ENCODE data around the gene DLGAP4. TPM values are rescaled to one million over a fixed set of nuclear protein-coding genes. Genes with fewer than 3 reads are reported as not detected.

Gene DLGAP4
- total and polyA plus RNA-seq, 2 experiments from 2014 or later, result 14.3 to 68.1 TPM

DNA sequence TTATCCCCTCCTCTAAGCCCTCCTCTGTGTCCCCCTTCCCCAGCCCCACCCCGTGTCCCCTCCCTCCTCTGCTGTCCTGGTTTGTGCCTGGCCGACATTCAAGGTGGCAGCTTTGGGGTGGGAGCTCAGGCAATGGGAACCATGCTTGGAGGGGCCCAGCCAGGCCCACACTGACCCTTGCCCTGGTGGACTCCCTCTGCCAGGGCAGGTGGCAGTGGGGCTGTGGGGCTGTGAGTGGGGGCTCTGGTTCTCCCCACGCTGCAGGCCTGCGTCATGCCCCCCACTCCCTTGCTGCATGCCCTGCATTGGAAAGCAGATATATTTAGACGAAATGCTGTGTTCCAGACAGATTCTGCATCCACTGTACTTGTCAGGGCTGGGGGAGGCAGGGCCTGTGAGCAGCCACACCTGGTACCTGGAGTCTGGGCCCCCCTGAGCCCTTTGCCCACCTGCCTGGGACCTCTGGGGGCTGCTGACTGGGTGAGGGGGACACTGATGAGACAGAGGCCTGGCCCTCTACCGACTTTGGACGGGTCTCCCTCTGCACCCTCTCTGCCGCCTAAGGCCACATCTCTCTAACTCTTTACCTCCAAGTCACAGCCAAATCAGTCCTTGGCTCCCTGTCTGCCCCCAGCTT is 14.2 kb downstream of the DLGAP4 start:
- WGBS, 2 experiments (ENCODE audit: low coverage in 1 of 2, low lambda C conversion rate in 2 of 2, missing lambda C conversion rate in 2 of 2), result 33 to 40% methylated on average over 7 to 8 of the region's 8 CpGs
- Histone ChIP-seq H3K4me2 (ENCODE audit: unreplicated experiment) (no peak overlapping the region), H3K9me2 (ENCODE audit: insufficient read depth) (no peaks in the 10 kb centered on the region), H3K9ac (no peak overlapping the region), H4K20me1 (ENCODE audit: insufficient read depth) (no peaks in the 10 kb centered on the region), H3K9me3 (ENCODE audit: low read depth) (no peaks in the 10 kb centered on the region), H3K27ac (no peak overlapping the region), H3K36me3 (ENCODE audit: low read depth) (no peaks in the 10 kb centered on the region), H2AFZ (no peak overlapping the region), H3K4me1 (ENCODE audit: insufficient read depth) (no peaks in the 10 kb centered on the region), H3K4me3 (no peak overlapping the region), H3K79me2 (ENCODE audit: insufficient read depth) (no peaks in the 10 kb centered on the region), H3F3A (ENCODE audit: insufficient read depth) (no peaks in the 10 kb centered on the region), H3K27me3 (replicated peaks; ENCODE audit: insufficient read depth) (peaks cover 21% of the 10 kb centered on the region)
- TF ChIP-seq EZH2phosphoT487 (IDR thresholded peaks at IDR 0.05; ENCODE audit: insufficient read depth, low read depth), result no peak
- no peak for TF ChIP-seq EZH2 (IDR thresholded peaks at IDR 0.05; ENCODE audit: insufficient read depth, poor library complexity, severe bottlenecking)
- in situ Hi-C loops (cut with MboI), result no loop called here
- DNase-seq, result no peak

DNA sequence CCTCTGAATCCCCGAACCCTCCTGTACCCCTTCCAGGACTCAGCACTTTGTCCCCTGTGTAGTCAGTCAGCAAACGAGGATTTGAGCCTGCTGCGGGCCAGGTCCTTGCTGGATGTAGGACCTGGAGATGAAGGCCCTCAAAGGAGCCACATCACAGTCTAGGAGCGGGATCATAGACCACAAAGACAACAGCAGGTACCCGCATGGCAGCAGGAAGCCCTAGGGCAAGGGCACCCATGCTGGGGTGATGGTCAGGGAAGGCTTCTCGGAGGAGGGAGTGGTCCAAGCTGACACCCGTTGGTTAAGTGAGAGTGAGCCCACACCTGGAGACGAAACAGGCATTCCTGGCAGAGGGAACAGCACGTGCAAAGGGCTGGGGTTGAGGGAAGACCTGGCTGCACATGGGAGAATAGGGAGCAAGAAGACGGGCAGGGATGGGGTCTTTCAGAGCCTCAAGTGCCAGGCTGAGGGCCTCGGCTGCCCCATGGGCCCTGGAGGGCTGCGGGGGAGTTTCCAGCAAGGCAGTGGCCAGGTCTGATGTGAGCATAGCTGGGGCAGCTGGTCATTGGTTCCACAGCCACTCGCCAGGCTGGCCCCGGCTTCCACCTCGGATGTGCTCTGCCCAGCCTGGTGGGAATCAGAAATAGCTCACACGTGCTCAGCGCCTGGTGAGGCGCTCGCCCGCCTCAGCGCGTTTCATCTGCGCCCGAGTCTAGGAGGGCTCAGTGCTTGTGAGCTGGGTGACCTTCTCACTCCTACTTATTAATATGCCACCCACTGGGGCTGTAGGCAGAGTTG is 15.0 kb downstream of the DLGAP4 start:
- Histone ChIP-seq H3K9ac (no peak overlapping the region), H3K27me3 (replicated peaks; ENCODE audit: insufficient read depth) (peaks cover 23% of the 10 kb centered on the region), H3K79me2 (ENCODE audit: insufficient read depth) (no peaks in the 10 kb centered on the region), H3K36me3 (ENCODE audit: low read depth) (no peaks in the 10 kb centered on the region), H4K20me1 (ENCODE audit: insufficient read depth) (no peaks in the 10 kb centered on the region), H3K9me2 (ENCODE audit: insufficient read depth) (no peaks in the 10 kb centered on the region), H3K4me1 (ENCODE audit: insufficient read depth) (no peaks in the 10 kb centered on the region), H2AFZ (no peak overlapping the region), H3K27ac (no peak overlapping the region), H3K4me2 (ENCODE audit: unreplicated experiment) (no peak overlapping the region), H3K9me3 (ENCODE audit: low read depth) (no peaks in the 10 kb centered on the region), H3F3A (ENCODE audit: insufficient read depth) (no peaks in the 10 kb centered on the region), H3K4me3 (no peak overlapping the region)
- TF ChIP-seq EZH2phosphoT487 (IDR thresholded peaks at IDR 0.05; ENCODE audit: insufficient read depth, low read depth), result no peak
- no peak for TF ChIP-seq EZH2 (IDR thresholded peaks at IDR 0.05; ENCODE audit: insufficient read depth, poor library complexity, severe bottlenecking)
- no peak for DNase-seq
- in situ Hi-C loops (cut with MboI), result no loop called here
- 53 to 54% methylated on average over 23 to 24 of the region's 24 CpGs for WGBS, 2 experiments (ENCODE audit: low coverage in 1 of 2, low lambda C conversion rate in 2 of 2, missing lambda C conversion rate in 2 of 2)

DNA sequence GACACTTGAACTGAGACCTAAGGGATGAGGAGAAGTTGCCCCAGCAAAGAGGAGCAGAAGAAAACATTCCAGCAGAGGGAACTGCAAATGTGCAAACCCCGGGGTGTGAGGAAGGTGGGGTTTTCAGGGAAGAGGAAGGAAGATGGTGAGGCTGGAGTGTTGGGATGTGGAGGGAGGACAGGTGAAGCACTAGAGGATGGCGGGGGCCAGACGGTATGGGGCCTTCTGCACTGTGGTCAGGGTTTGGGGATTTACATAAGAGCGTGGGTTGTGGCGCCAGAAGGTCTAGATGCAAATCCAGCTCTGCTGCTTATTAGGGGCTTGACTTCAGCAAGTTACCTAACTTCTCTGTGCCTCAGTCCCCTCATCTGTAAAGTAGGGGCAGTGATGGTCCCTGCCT is 16.0 kb downstream of the DLGAP4 start:
- no peaks in the 10 kb centered on the region for H3K79me2 ChIP-seq (ENCODE audit: insufficient read depth)
- H3F3A ChIP-seq (ENCODE audit: insufficient read depth), result no peaks in the 10 kb centered on the region
- no peak overlapping the region for H2AFZ ChIP-seq
- DNase-seq, result no peak
- H3K27me3 ChIP-seq (replicated peaks; ENCODE audit: insufficient read depth), result peaks cover 23% of the 10 kb centered on the region
- no peaks in the 10 kb centered on the region for H3K36me3 ChIP-seq (ENCODE audit: low read depth)
- TF ChIP-seq EZH2 (IDR thresholded peaks at IDR 0.05; ENCODE audit: insufficient read depth, poor library complexity, severe bottlenecking) (no peak), EZH2phosphoT487 (IDR thresholded peaks at IDR 0.05; ENCODE audit: insufficient read depth, low read depth) (no peak)
- H3K9me2 ChIP-seq (ENCODE audit: insufficient read depth), result no peaks in the 10 kb centered on the region
- no peak overlapping the region for H3K9ac ChIP-seq
- H3K4me3 ChIP-seq, result no peak overlapping the region
- H3K4me2 ChIP-seq (ENCODE audit: unreplicated experiment), result no peak overlapping the region
- H3K4me1 ChIP-seq (ENCODE audit: insufficient read depth), result no peaks in the 10 kb centered on the region
- in situ Hi-C loops (cut with MboI), result no loop called here
- 29% methylated on average over 5 of the region's 5 CpGs for whole genome bisulfite sequencing, 2 experiments (ENCODE audit: low coverage in 1 of 2, low lambda C conversion rate in 2 of 2, missing lambda C conversion rate in 2 of 2)
- no peaks in the 10 kb centered on the region for H3K9me3 ChIP-seq (ENCODE audit: low read depth)
- no peak overlapping the region for H3K27ac ChIP-seq
- H4K20me1 ChIP-seq (ENCODE audit: insufficient read depth), result no peaks in the 10 kb centered on the region

DNA sequence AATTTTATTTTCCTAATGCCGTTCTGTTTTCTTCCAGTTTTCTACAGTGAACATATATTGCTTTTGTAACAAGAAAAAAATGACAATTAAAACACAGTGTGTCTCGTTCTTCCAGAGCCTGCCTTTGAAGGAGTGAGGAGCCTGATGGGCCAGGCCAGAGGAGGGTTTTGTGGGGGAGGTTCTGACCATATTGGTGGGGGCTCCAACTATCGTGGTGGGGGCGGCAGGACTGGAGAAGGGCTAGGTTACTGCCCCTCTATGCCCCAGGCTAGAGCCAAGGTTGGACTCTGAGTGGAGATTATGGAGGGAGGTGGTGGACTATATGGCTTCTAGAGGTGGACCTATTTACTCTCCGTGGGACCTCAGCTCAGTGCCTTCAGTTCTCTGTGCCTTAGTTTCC is 24.0 kb downstream of the DLGAP4 start:
- 43 to 47% methylated on average over 5 of the region's 5 CpGs for WGBS, 2 experiments (ENCODE audit: low coverage in 1 of 2, low lambda C conversion rate in 2 of 2, missing lambda C conversion rate in 2 of 2)
- Histone ChIP-seq H3F3A (ENCODE audit: insufficient read depth) (no peaks in the 10 kb centered on the region), H4K20me1 (ENCODE audit: insufficient read depth) (no peaks in the 10 kb centered on the region), H3K9me2 (ENCODE audit: insufficient read depth) (no peaks in the 10 kb centered on the region), H3K27ac (no peak overlapping the region), H3K9ac (no peak overlapping the region), H3K9me3 (ENCODE audit: low read depth) (no peaks in the 10 kb centered on the region), H3K27me3 (replicated peaks; ENCODE audit: insufficient read depth) (peaks cover 45% of the 10 kb centered on the region), H3K79me2 (ENCODE audit: insufficient read depth) (no peaks in the 10 kb centered on the region), H3K4me3 (no peak overlapping the region), H3K4me2 (ENCODE audit: unreplicated experiment) (no peak overlapping the region), H3K4me1 (ENCODE audit: insufficient read depth) (no peaks in the 10 kb centered on the region), H2AFZ (no peak overlapping the region), H3K36me3 (ENCODE audit: low read depth) (no peaks in the 10 kb centered on the region)
- in situ Hi-C loops (cut with MboI), result no loop called here
- no peak for DNase-seq
- TF ChIP-seq EZH2phosphoT487 (IDR thresholded peaks at IDR 0.05; ENCODE audit: insufficient read depth, low read depth) (no peak), EZH2 (IDR thresholded peaks at IDR 0.05; ENCODE audit: insufficient read depth, poor library complexity, severe bottlenecking) (no peak)
